Upper lobe of left lung (tissue), 6 donors: Measurements from ENCODE around the gene GRIA1. TPM values are rescaled to one million over a fixed set of nuclear protein-coding genes. Genes with fewer than 3 reads are reported as not detected.

Source experiments
- ATAC-seq, 2 donors: fragments of 200-7000 bp; cut with Tn5 transposase; one replicate each; pipeline ENCODE4 v1.9.1; 2022; ENCODE audit warnings: mild to moderate bottlenecking in 2 of 2, moderate library complexity in 2 of 2; ENCODE audit not compliant: low FRiP score in 2 of 2
- DNase-seq, 2 donors: peaks; one replicate each; pipeline ENCODE4 v3.0.0-alpha.2; 2019 to 2020
- H3K27ac ChIP-seq, 4 donors: fragments of 200-600 bp; sonication (generic); one replicate each; pipeline ENCODE4 v1.5.1; 2016 to 2019
- H3K27me3 ChIP-seq, 4 donors: fragments of 200-600 bp; sonication (generic); one replicate each; pipeline ENCODE4 v1.5.1; 2017 to 2019
- H3K36me3 ChIP-seq, 4 donors: fragments of 200-600 bp; sonication (generic); one replicate each; pipeline ENCODE4 v1.5.1; 2016 to 2019
- H3K4me1 ChIP-seq, 4 donors: fragments of 200-600 bp; sonication (generic); one replicate each; pipeline ENCODE4 v1.5.1; 2018 to 2019
- H3K4me3 ChIP-seq, 4 donors: fragments of 200-600 bp; sonication (generic); one replicate each; pipeline ENCODE4 v1.5.1; 2017 to 2019; ENCODE audit warnings: mild to moderate bottlenecking in 2 of 4, moderate library complexity in 1 of 4
- H3K9me3 ChIP-seq, 4 donors: fragments of 200-600 bp; sonication (generic); one replicate each; pipeline ENCODE4 v1.5.1; 2018 to 2019
- EP300 ChIP-seq, 4 donors: sonication (generic); formaldehyde crosslinking; IDR thresholded peaks; one replicate each; pipeline ENCODE4 v1.5.1; 2017; ENCODE audit warnings: antibody characterized with exemption in 4 of 4, control low read depth in 2 of 4
- POLR2A ChIP-seq, 4 donors: fragments of 450-650 bp; IDR thresholded peaks; one replicate each; pipeline ENCODE4 v1.5.1; 2016 to 2017; ENCODE audit warnings: antibody characterized with exemption in 4 of 4, mild to moderate bottlenecking in 2 of 4
- POLR2AphosphoS5 ChIP-seq, 2 donors: sonication (generic); formaldehyde crosslinking; IDR thresholded peaks; one replicate each; pipeline ENCODE4 v1.5.1; 2017; ENCODE audit warnings: antibody characterized with exemption in 2 of 2
- WGBS, 2 donors: methylation state at CpG; one replicate each; pipeline ENCODE4 v1.1.5; 2017 to 2018; 5-methylcytosine and 5-hydroxymethylcytosine counted together
- total RNA-seq, 6 donors: library from RNA; depleted of rRNA in 4 of 6; stranded (reverse); fragments of >200 nt in 4 of 6; gene quantifications; one replicate each; pipeline versions ENCODE4 v1.1.0 to v1.2.1, GENCODE V29; 2016 to 2021
- TF ChIP-seq, protein P1 (sequence below), 6 experiments: fragments of 450-650 bp in 4 of 6; fragments of 200-600 bp in 2 of 6; sonication (generic) in 2 of 6; IDR thresholded peaks; one replicate each; pipeline ENCODE4 v1.5.1; 2016 to 2019; ENCODE audit warnings: antibody characterized with exemption in 6 of 6
- donor health status: DM: no; HTN: no; CAD: no; lungs with moderate emphysema.
- donor health status: DM: no; HTN: yes; CAD: no; lungs with severe emphysema.

GRIA1 gene
- total RNA-seq, 6 donors from 2014 or later = 4.3 to 17.8 (median 9.3) TPM

DNA sequence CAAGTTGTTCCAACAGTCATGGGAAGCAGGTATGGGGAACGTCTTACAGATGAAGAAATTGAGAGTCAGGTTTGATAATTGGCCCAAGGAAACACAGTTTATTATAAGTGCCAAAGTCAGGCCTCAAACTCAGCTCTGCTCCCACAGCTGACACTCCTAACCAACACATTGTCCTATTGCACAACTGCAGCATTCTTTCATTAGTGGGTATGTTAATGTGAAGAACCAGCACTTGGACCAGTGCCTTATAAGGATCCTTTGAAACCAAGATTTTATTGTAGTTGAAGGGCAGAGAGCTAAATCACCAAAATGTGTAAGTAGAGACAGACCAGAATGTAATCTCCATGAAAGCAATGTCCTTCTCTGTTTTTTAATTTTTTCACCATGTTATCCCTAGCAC lies 56.1 kb downstream of the GRIA1 start:
- ATAC-seq = no peak
- H3K36me3 ChIP-seq = no peaks in the 10 kb centered on the region
- no peak overlapping the region for H3K27ac ChIP-seq
- no peaks in the 10 kb centered on the region for H3K4me1 ChIP-seq
- no peaks in the 10 kb centered on the region for H3K27me3 ChIP-seq
- DNase-seq = no peak
- 45 to 67% methylated on average over 1 of the region's 1 CpG for WGBS, 2 donors
- H3K4me3 ChIP-seq = no peak overlapping the region
- no peaks in the 10 kb centered on the region for H3K9me3 ChIP-seq
- TF ChIP-seq POLR2AphosphoS5 (IDR thresholded peaks at IDR 0.05) (no peak), POLR2A (IDR thresholded peaks at IDR 0.05) (no peak), EP300 (IDR thresholded peaks at IDR 0.05) (no peak)
- TF ChIP-seq, protein P1, sequence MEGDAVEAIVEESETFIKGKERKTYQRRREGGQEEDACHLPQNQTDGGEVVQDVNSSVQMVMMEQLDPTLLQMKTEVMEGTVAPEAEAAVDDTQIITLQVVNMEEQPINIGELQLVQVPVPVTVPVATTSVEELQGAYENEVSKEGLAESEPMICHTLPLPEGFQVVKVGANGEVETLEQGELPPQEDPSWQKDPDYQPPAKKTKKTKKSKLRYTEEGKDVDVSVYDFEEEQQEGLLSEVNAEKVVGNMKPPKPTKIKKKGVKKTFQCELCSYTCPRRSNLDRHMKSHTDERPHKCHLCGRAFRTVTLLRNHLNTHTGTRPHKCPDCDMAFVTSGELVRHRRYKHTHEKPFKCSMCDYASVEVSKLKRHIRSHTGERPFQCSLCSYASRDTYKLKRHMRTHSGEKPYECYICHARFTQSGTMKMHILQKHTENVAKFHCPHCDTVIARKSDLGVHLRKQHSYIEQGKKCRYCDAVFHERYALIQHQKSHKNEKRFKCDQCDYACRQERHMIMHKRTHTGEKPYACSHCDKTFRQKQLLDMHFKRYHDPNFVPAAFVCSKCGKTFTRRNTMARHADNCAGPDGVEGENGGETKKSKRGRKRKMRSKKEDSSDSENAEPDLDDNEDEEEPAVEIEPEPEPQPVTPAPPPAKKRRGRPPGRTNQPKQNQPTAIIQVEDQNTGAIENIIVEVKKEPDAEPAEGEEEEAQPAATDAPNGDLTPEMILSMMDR (IDR thresholded peaks at IDR 0.05) = no peak

DNA sequence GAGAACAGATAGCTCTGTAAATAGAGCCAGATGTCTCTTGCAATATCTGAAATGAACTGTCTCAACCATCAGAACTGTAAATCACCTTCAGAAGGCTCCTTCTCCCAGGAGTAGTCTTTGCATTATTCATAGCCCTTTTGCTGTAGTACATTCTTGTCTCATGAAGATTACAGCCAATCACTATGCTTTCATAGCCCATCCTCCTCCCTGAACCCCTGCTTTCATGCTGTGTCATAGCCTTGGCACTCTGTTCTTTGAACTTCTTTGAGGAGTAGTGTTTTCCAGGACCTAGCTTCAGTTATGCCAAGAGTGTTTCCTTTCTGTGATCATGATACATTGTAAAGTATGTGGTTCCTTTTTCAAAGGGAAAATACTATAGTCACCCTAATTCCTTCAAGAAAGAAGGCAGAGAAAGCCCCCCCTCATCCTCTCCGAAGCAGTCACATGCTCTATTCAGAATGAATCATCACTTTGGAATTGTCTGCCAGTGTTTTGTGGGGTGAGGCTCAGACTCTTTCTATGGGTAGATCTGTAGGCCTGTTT lies 61.1 kb downstream of the GRIA1 start:
- Histone ChIP-seq H3K4me3 (no peak overlapping the region), H3K36me3 (no peaks in the 10 kb centered on the region), H3K27me3 (no peaks in the 10 kb centered on the region), H3K27ac (peak overlapping the region in 1 of 4 donors; percentile 17), H3K4me1 (peaks cover 0 to 8% (median 4%) of the 10 kb centered on the region in 4 donors), H3K9me3 (no peaks in the 10 kb centered on the region)
- ATAC-seq (peak in 1 of 2 donors; percentile 87), DNase-seq (peak in 1 of 2 donors; percentile 22)
- no peak for TF ChIP-seq POLR2A (IDR thresholded peaks at IDR 0.05)
- TF ChIP-seq, protein P1 (IDR thresholded peaks at IDR 0.05) = no peak
- no peak for TF ChIP-seq POLR2AphosphoS5 (IDR thresholded peaks at IDR 0.05)
- TF ChIP-seq EP300 (IDR thresholded peaks at IDR 0.05) = no peak
- 8 to 12% methylated on average over 1 of the region's 1 CpG for WGBS, 2 donors

DNA sequence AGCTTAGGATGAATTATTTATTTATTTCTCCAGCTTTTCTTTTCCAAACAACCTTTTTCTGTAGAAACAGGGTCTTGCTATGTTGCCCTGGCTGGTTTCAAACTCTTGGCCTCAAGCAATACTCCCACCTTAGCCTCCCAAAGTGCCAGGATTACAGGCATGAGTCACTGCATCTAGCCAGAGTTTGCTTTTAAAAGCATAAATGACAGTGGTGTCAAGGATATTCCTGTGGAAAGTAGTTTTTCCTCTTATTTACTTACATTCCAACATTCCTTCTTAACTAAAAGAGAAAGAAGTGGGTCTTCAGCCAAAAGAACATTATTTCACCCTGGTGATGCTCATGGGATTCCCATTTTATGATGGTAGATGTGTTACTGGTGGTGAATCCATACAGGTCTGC lies 62.4 kb downstream of the GRIA1 start:
- DNase-seq (no peak), ATAC-seq (no peak)
- Histone ChIP-seq H3K27ac (no peak overlapping the region), H3K27me3 (no peaks in the 10 kb centered on the region), H3K9me3 (no peaks in the 10 kb centered on the region), H3K36me3 (no peaks in the 10 kb centered on the region), H3K4me3 (no peak overlapping the region), H3K4me1 (peaks cover 0 to 8% (median 4%) of the 10 kb centered on the region in 4 donors)
- no peak for TF ChIP-seq POLR2A (IDR thresholded peaks at IDR 0.05)
- no peak for TF ChIP-seq POLR2AphosphoS5 (IDR thresholded peaks at IDR 0.05)
- TF ChIP-seq, protein P1 (IDR thresholded peaks at IDR 0.05) = no peak
- TF ChIP-seq EP300 (IDR thresholded peaks at IDR 0.05) = no peak

DNA sequence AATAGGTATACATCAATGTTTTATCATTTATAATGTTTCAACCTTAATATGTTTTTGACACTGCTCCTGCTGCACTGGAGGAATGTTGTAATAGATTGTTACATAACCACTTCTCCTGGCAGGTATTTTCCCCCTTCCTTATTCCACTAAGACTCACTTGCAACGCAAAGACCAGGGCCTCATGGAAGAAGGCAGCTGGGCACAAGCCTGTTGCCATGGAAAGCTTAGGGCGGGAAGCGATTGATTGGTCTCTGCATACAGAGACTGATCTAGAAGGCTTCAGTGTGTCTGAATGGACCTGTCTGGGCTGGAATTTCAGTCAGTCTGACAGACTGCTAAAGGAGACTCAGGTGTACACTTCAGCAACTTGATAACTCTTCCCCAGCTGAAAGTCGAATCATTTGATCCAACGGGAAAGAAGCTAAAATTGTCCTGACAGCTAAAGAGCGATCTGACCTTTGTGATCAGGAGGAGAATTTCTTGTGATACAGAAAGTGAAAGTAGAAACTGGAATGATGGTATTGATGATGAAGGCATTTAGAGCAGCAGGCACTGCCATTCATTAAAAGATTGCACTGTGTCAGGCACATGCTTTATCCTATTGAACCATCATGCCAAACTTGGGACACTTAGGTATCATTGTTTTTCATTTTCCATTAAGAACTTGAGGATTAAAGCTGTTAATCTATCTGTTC lies 65.1 kb downstream of the GRIA1 start:
- 63 to 72% methylated on average over 6 of the region's 6 CpGs for WGBS, 2 donors
- no peak overlapping the region for H3K27ac ChIP-seq
- H3K4me3 ChIP-seq = no peak overlapping the region
- ATAC-seq (peak in 1 of 2 donors; percentile 67), DNase-seq (peak in 1 of 2 donors; percentile 62)
- no peaks in the 10 kb centered on the region for H3K36me3 ChIP-seq
- no peak for TF ChIP-seq POLR2A (IDR thresholded peaks at IDR 0.05)
- TF ChIP-seq POLR2AphosphoS5 (IDR thresholded peaks at IDR 0.05) = no peak
- no peak for TF ChIP-seq EP300 (IDR thresholded peaks at IDR 0.05)
- TF ChIP-seq, protein P1 (IDR thresholded peaks at IDR 0.05) = no peak
- H3K27me3 ChIP-seq = no peaks in the 10 kb centered on the region
- H3K9me3 ChIP-seq = no peaks in the 10 kb centered on the region
- H3K4me1 ChIP-seq = peaks cover 0 to 8% (median 4%) of the 10 kb centered on the region in 4 donors
